Measurements from ENCODE around the gene TRIM16. TPM values are rescaled to one million over a fixed set of nuclear protein-coding genes. Genes with fewer than 3 reads are reported as not detected.

TRIM16 gene
- total and polyA plus RNA-seq, 9 of the 15 experiments (the other 6 are each of a cell fraction or from before 2014, with no cell fraction given) = 3.5 to 9.2 (median 8.2) TPM

DNA sequence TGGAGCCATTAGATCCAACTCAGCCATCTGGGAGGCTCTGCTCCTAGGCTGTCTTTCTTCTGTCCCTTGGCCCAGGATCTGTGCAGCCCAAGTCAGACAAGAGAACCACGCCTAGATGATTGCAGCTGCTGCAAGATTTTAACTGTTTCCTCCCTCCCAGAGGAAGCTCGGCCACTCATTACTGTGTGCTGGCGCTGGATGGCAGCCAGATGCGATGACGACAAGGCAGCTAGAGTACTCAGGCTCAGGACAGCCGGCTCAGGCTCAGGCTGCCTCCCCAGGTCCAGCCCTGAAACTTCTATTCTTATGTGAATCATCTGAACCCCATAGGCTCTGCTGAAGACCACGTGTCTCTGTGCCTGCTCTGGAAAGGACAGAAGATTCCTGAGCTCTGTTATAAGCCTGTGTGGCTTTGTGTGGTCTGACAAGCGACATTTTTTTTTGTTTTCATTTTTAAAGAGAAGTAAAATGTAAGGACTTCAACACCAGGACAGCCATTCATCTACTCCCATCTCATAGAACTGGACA, 32.5 kb downstream of the TRIM16 start (continued):
- TF ChIP-seq, protein P1, sequence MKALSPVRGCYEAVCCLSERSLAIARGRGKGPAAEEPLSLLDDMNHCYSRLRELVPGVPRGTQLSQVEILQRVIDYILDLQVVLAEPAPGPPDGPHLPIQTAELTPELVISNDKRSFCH (CRISPR knock-in tag; IDR thresholded peaks at IDR 0.05) = no peak
- TF ChIP-seq, protein P1 (tag; IDR thresholded peaks at IDR 0.05) = no peak
- TF ChIP-seq RNF2 (IDR thresholded peaks at IDR 0.05) (0 out of 2 replicates have a peak, but pooled peaks have one; percentile 34), ILF3 (IDR thresholded peaks at IDR 0.05; ENCODE audit: borderline replicate concordance) (no peak), NR3C1 (CRISPR knock-in tag; IDR thresholded peaks at IDR 0.05) (no peak), ELF2 (CRISPR knock-in tag; IDR thresholded peaks at IDR 0.05) (no peak), GATAD2B (IDR thresholded peaks at IDR 0.05; ENCODE audit: borderline replicate concordance) (no peak), MEF2D (tag; conservative IDR thresholded peaks at IDR 0.05; ENCODE audit: low read depth) (no peak), ADNP (tag; IDR thresholded peaks at IDR 0.05) (no peak), PHTF2 (CRISPR knock-in tag; IDR thresholded peaks at IDR 0.05) (no peak), SRSF7 (optimal IDR thresholded peaks at IDR 0.05; ENCODE audit: low read depth, low read length) (no peak)
- TF ChIP-seq, protein P2, sequence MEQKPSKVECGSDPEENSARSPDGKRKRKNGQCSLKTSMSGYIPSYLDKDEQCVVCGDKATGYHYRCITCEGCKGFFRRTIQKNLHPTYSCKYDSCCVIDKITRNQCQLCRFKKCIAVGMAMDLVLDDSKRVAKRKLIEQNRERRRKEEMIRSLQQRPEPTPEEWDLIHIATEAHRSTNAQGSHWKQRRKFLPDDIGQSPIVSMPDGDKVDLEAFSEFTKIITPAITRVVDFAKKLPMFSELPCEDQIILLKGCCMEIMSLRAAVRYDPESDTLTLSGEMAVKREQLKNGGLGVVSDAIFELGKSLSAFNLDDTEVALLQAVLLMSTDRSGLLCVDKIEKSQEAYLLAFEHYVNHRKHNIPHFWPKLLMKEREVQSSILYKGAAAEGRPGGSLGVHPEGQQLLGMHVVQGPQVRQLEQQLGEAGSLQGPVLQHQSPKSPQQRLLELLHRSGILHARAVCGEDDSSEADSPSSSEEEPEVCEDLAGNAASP (IDR thresholded peaks at IDR 0.05) = no peak
- TF ChIP-seq, protein P3, sequence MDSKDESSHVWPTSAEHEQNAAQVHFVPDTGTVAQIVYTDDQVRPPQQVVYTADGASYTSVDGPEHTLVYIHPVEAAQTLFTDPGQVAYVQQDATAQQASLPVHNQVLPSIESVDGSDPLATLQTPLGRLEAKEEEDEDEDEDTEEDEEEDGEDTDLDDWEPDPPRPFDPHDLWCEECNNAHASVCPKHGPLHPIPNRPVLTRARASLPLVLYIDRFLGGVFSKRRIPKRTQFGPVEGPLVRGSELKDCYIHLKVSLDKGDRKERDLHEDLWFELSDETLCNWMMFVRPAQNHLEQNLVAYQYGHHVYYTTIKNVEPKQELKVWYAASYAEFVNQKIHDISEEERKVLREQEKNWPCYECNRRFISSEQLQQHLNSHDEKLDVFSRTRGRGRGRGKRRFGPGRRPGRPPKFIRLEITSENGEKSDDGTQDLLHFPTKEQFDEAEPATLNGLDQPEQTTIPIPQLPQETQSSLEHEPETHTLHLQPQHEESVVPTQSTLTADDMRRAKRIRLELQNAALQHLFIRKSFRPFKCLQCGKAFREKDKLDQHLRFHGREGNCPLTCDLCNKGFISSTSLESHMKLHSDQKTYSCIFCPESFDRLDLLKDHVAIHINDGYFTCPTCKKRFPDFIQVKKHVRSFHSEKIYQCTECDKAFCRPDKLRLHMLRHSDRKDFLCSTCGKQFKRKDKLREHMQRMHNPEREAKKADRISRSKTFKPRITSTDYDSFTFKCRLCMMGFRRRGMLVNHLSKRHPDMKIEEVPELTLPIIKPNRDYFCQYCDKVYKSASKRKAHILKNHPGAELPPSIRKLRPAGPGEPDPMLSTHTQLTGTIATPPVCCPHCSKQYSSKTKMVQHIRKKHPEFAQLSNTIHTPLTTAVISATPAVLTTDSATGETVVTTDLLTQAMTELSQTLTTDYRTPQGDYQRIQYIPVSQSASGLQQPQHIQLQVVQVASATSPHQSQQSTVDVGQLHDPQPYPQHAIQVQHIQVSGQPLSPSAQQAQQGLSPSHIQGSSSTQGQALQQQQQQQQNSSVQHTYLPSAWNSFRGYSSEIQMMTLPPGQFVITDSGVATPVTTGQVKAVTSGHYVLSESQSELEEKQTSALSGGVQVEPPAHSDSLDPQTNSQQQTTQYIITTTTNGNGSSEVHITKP (IDR thresholded peaks at IDR 0.05; ENCODE audit: partially characterized antibody) = no peak
- TF ChIP-seq, protein P4, sequence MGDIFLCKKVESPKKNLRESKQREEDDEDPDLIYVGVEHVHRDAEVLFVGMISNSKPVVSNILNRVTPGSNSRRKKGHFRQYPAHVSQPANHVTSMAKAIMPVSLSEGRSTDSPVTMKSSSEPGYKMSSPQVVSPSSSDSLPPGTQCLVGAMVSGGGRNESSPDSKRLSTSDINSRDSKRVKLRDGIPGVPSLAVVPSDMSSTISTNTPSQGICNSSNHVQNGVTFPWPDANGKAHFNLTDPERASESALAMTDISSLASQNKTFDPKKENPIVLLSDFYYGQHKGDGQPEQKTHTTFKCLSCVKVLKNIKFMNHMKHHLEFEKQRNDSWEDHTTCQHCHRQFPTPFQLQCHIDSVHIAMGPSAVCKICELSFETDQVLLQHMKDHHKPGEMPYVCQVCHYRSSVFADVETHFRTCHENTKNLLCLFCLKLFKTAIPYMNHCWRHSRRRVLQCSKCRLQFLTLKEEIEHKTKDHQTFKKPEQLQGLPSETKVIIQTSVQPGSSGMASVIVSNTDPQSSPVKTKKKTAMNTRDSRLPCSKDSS (IDR thresholded peaks at IDR 0.05; ENCODE audit: low read depth, partially characterized antibody) = no peak
- TF ChIP-seq, protein P5, sequence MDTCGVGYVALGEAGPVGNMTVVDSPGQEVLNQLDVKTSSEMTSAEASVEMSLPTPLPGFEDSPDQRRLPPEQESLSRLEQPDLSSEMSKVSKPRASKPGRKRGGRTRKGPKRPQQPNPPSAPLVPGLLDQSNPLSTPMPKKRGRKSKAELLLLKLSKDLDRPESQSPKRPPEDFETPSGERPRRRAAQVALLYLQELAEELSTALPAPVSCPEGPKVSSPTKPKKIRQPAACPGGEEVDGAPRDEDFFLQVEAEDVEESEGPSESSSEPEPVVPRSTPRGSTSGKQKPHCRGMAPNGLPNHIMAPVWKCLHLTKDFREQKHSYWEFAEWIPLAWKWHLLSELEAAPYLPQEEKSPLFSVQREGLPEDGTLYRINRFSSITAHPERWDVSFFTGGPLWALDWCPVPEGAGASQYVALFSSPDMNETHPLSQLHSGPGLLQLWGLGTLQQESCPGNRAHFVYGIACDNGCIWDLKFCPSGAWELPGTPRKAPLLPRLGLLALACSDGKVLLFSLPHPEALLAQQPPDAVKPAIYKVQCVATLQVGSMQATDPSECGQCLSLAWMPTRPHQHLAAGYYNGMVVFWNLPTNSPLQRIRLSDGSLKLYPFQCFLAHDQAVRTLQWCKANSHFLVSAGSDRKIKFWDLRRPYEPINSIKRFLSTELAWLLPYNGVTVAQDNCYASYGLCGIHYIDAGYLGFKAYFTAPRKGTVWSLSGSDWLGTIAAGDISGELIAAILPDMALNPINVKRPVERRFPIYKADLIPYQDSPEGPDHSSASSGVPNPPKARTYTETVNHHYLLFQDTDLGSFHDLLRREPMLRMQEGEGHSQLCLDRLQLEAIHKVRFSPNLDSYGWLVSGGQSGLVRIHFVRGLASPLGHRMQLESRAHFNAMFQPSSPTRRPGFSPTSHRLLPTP (IDR thresholded peaks at IDR 0.05; ENCODE audit: borderline replicate concordance, extremely low read depth, insufficient read length) = no peak

All from K562 (cell line).